D721Med (cell line): ENCODE measurements around the gene PRSS27.
"Not testable (repeated sequence)": the region's sequence is repeated elsewhere in the genome, so short reads cannot be mapped to it uniquely, and the experiment has no call there.

Source experiments
- DNase-seq: peaks from one replicate; pipeline ENCODE4 v3.0.0; 2011; ENCODE audit warnings: low spot score; ENCODE audit not compliant: insufficient read length
- FAIRE-seq: peaks from 2 replicates; lab custom pipeline; 2011; peaks lifted over from hg19 to GRCh38; lab: Jason Lieb, UNC
- TF ChIP-seq, protein P1 (sequence below): IDR thresholded peaks from 2 replicates; pipeline ENCODE4 v1.5.1; 2012; ENCODE audit warnings: mild to moderate bottlenecking, control low read depth; ENCODE audit not compliant: insufficient read depth; ENCODE audit errors: missing control alignments

The PRSS27 gene

DNA sequence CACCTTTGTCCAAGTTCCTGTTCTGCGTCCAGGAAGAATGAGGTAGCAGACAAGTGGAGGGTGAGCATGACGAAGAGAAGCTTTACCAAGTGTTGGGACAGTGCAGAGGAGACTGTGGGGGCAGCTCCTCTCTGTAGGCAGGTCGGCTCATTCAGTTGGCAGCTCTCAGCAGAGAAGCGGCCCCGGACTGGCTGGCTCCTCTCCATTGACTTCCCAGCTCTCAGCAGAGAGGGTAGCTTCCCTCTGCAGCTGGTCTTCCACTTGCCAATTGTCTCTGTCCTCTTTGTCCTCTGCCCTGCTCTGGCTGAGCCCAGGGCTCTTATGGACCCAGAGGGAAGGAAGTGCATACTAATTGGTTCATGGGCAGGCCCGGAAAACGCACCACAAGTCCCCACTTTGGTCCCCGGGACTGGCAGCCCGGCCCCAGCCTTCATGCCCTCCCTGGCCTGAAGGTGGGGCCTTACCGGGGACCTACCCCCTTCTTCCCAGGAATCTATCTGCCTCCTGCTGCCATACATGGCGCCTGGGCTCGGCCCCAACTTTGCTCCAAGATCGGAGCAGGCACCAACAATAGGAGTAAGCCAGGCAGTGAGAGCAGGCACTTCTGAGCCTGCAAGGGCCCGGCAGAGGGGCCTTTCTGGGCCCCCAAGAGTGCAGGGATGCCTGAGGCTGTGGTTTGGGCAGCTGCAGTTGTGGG lies 27.6 kb downstream of the PRSS27 start:
- FAIRE-seq (no peak), DNase-seq (no peak)
- TF ChIP-seq, protein P1, sequence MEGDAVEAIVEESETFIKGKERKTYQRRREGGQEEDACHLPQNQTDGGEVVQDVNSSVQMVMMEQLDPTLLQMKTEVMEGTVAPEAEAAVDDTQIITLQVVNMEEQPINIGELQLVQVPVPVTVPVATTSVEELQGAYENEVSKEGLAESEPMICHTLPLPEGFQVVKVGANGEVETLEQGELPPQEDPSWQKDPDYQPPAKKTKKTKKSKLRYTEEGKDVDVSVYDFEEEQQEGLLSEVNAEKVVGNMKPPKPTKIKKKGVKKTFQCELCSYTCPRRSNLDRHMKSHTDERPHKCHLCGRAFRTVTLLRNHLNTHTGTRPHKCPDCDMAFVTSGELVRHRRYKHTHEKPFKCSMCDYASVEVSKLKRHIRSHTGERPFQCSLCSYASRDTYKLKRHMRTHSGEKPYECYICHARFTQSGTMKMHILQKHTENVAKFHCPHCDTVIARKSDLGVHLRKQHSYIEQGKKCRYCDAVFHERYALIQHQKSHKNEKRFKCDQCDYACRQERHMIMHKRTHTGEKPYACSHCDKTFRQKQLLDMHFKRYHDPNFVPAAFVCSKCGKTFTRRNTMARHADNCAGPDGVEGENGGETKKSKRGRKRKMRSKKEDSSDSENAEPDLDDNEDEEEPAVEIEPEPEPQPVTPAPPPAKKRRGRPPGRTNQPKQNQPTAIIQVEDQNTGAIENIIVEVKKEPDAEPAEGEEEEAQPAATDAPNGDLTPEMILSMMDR = no peak

DNA sequence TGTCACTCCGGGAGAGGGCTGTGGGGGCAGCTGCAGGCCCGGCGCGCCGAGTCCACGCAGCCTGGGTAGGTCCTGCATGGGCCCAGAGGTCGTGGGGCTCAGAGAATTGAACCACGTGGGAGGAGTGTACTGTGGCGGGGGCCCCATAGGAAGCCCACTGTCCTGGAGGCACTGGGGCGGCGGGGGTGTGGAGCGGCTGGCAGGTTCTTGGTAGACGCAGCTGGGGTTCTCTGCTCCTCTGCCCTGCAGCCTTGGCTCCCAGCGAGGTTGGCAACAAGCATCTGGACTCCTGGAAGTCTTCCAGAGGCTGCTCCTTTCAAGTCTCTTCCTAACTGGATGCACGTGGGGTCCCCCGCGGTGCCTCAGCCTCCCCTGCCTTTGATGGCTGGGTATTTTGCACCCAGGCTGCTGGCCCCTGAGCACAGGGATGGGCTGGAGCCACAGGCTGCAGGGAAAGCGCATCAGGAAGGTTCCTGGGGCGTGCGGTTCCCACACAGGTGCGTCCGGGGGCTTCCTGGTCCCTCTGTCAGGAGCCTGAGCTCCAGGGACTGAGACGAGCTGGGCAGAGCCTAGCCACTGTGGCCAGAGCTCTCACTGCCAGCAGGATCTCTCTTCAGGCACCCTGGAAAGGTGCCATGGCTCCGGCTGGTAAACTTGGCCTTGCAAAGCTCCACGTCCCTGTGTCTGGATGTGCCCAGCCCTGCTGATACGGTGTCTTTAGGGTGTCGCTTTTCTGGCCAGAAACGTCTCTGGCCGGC lies 28.4 kb downstream of the PRSS27 start:
- DNase-seq (no peak), FAIRE-seq (no peak)
- TF ChIP-seq, protein P1 = no peak

DNA sequence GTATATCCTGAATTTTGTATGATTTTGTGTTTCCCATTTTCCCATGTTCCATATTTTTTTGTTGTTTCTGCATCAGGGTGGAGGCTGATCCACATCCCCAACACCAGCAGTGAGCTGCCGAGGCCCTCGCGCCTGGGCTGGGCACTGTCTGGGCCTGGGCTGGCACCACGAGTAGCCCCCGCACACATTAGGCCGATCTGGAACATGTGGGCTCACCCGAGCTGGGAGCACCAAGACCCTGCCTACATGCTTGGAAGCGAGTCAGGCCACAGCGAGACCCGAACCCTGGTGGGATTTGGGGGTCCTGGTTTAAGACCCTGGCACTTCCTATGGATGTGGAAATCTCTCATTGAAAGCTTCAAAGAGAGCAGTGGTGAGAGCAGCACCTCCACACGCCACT lies 29.2 kb downstream of the PRSS27 start:
- FAIRE-seq = no peak
- DNase-seq = no peak
- TF ChIP-seq, protein P1 = no peak

DNA sequence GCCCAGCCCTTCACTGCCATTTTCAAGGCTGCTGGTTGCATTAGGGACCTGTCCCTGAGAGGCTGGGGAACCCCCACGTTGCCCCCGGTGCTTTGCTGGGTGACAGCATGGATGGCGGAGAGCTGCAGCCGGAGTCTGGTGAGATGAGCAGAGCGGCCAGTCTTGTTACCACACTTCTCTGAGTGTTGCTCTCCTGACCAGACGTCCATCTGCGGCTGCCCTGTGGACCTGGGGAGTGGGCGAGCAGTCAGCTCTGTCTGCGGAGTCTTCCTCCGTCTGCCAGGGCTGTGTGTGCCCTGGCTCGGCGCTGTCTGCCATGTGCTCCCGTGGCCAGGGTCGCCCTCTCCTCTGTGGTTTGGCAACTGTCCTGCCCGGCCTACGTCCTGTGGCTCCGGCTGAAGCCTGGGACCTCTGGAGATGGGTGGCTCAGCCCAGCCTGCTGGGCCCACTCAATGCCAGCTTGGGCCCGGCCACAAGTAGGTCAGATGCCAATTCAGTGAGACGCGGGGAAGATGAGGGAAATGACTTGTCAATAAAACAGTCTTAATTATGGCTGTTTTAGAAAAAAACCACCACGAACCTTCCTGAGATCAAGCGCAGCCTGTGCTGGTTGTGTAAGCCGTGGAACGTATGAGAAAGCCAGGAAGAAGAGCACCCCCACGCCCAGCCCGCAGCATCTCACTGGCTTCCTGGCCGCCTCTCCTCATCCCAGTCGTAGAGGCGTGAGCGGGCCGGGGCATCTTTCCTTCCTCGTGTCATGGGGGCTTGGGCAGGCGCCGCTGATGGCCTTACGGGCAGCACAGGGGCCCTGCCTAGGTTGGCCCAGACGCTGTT lies 29.8 kb downstream of the PRSS27 start:
- TF ChIP-seq, protein P1 = no peak
- FAIRE-seq (no peak), DNase-seq (peak; percentile 2)

DNA sequence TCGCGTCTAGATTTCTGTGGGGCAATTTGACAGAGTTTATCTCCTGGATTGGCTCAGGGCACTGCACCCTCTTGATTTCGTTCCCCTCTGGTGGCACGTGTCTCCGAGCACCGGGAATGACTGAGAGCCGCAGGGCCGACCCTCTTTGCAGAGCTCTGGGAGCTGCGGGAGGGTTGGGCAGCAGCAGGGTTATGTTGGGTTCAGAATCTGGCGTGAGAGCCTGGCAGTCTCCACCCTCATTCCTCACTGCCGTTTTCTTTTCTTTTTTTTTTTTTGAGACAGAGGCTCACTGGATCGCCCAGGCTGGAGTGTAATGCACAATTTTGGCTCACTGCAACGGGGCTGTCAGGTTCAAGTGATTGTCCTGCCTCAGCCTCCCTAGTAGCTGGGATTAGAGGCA lies 30.6 kb downstream of the PRSS27 start:
- not testable (repeated sequence) for FAIRE-seq, DNase-seq

DNA sequence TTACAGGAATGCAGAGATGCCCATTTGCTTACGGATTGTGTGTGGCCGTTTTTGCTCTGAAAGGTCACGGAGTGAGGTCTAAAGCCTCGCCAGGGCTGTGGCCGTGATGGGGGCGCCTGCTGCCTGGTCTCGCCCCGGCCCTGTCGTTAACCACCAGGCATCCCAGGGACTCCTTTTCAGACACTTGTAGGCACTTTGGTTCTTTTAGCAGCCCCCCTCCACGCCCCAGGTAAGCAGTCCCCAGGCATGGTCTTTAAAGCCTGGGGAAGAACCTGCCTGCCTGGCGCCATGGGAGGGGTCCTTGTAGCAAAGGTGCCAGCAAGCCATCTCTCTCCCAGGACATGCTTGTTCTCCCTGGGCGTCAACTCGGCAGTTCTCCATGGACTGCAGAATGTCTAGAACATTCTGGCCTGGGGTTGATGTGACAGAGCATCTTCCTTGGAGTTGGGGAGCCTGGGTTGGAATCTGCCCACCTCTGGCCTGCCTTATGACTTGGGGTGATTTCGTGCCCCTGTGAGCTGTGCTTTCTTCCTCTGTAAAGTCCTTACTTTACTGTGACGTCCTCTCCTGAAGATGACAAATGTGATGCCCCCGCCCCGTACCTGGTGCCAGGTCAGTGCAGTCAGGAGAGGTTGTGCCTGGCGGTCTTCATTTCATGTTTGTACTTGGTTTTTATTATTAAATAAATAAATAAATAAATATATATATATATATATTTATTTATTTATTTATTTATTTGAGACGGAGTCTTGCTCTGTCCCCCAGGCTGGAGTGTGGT lies 32.3 kb downstream of the PRSS27 start:
- TF ChIP-seq, protein P1 = no peak
- FAIRE-seq (no peak), DNase-seq (peak; percentile 11)
